Measurements from ENCODE around the gene TMEM51.

TMEM51 gene

GRCh38 chr1:15197591-15198447 lies 44.3 kb downstream of the TMEM51 start:
- TF ChIP-seq CTCF (IDR thresholded peaks at IDR 0.05; ENCODE audit: low read depth, low read length), result no peak
- no peak overlapping the region for H3K4me3 ChIP-seq (ENCODE audit: low read depth, low read length)

GRCh38 chr1:15198684-15199083 lies 45.1 kb downstream of the TMEM51 start:
- H3K4me3 ChIP-seq (ENCODE audit: low read depth, low read length), result no peak overlapping the region
- TF ChIP-seq CTCF (IDR thresholded peaks at IDR 0.05; ENCODE audit: low read depth, low read length), result no peak

GRCh38 chr1:15201221-15201620 lies 47.7 kb downstream of the TMEM51 start:
- H3K4me3 ChIP-seq (ENCODE audit: low read depth, low read length), result peak overlapping the region; percentile 53; the same call in 1 of the 2 replicates
- no peak for TF ChIP-seq CTCF (IDR thresholded peaks at IDR 0.05; ENCODE audit: low read depth, low read length)

- no peak for TF ChIP-seq CTCF (IDR thresholded peaks at IDR 0.05; ENCODE audit: low read depth, low read length)
- H3K4me3 ChIP-seq (ENCODE audit: low read depth, low read length), result no peak overlapping the region
Measured at GRCh38 chr1:15201849-15202551, 48.5 kb downstream of the TMEM51 start.

GRCh38 chr1:15204931-15205330 lies 51.4 kb downstream of the TMEM51 start:
- TF ChIP-seq CTCF (IDR thresholded peaks at IDR 0.05; ENCODE audit: low read depth, low read length), result no peak
- H3K4me3 ChIP-seq (ENCODE audit: low read depth, low read length), result no peak overlapping the region

GRCh38 chr1:15205586-15206346 lies 52.2 kb downstream of the TMEM51 start:
- no peak overlapping the region for H3K4me3 ChIP-seq (ENCODE audit: low read depth, low read length)
- no peak for TF ChIP-seq CTCF (IDR thresholded peaks at IDR 0.05; ENCODE audit: low read depth, low read length)

All from WI38 (cell line).